ENCODE measurements around the gene PRKCE. TPM values are rescaled to one million over a fixed set of nuclear protein-coding genes. Genes with fewer than 3 reads are reported as not detected.

The PRKCE gene
- total and polyA plus RNA-seq, 2 of the 8 experiments (the other 6 are each of a cell fraction or from before 2014, with no cell fraction given), result 0.54 to 2.1 TPM

DNA sequence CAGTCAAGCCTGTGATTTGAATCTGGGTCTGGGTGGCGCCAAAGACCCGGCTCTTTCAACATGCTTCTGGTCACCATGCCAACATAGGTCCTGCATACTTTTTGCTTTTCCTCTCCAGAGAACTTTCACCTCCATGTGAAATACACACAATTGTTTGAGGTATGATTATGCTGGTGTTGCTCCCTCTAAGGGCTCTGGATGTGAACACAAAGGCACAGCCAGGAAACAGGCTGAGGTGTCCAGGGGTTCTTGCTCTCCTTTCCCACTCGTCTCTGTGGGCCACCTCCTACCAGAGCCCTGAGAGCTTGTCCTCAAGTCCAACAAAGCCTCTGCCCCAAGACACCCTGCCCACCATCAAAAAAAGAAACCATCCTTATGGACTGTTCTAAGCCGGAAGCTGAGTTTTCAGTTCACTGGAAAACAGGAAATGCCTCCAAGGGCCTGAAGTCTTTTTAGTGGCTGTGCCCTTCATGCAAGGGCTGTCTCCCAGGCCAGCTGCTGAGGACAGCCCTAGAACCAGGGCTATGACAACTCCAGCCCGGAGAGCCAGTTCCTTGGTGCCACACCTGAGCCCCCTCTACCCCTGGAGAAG is 545.5 kb downstream of the PRKCE start:
- Histone ChIP-seq H3K36me3 (ENCODE audit: control insufficient read depth in 2 of 4, insufficient read depth in 4 of 4, low read length in 3 of 4) (no peaks in the 10 kb centered on the region), H3K27me3 (replicated peaks in 1 of 4; ENCODE audit: control insufficient read depth in 3 of 4, extremely low read depth in 1 of 4, insufficient read depth in 3 of 4, low read length in 3 of 4) (no peaks in the 10 kb centered on the region), H2AK5ac (ENCODE audit: low read depth, low read length) (no peak overlapping the region), H3K9me3 (ENCODE audit: insufficient read depth in 2 of 2, low read depth in 1 of 2, low read length in 1 of 2) (0 out of 4 replicates have a peak, but pooled peaks cover 0 to 2% of the 10 kb centered on the region in 2 experiments), H4K20me1 (replicated peaks in 1 of 2; ENCODE audit: control insufficient read depth in 1 of 2, insufficient read depth in 2 of 2, low read length in 2 of 2) (no peaks in the 10 kb centered on the region), H3K4me2 (ENCODE audit: insufficient read depth in 1 of 2, low read depth in 2 of 2, low read length in 2 of 2) (no peak overlapping the region), H3K56ac (replicated peaks; ENCODE audit: insufficient read length, low read depth, low read length) (no peak overlapping the region), H3K79me1 (ENCODE audit: low read depth, low read length) (no peaks in the 10 kb centered on the region), H3K4ac (replicated peaks; ENCODE audit: insufficient read length, low read depth, low read length) (no peak overlapping the region), H4K8ac (ENCODE audit: extremely low read depth, insufficient read depth, low read length) (no peak overlapping the region), H3K27ac (ENCODE audit: low read depth, low read length) (no peak overlapping the region), H3K18ac (ENCODE audit: extremely low read depth, low read length) (no peak overlapping the region), H2BK15ac (ENCODE audit: low read length) (no peak overlapping the region), H2AFZ (ENCODE audit: low read length) (no peak overlapping the region), H3K9ac (replicated peaks in 1 of 4; ENCODE audit: extremely low read depth in 1 of 4, low read depth in 3 of 4, low read length in 3 of 4) (no peak overlapping the region), H4K91ac (replicated peaks; ENCODE audit: insufficient read length, low read length) (no peak overlapping the region), H3K23ac (ENCODE audit: insufficient read length) (no peak overlapping the region), H3K79me2 (ENCODE audit: control insufficient read depth in 1 of 2, insufficient read depth in 2 of 2, low read length in 2 of 2) (no peaks in the 10 kb centered on the region), H3K4me3 (ENCODE audit: extremely low read depth in 1 of 4, insufficient read depth in 2 of 4, low read depth in 3 of 4, low read length in 4 of 4) (no peak overlapping the region), H3K14ac (ENCODE audit: insufficient read length) (no peak overlapping the region), H4K5ac (ENCODE audit: insufficient read length, low read depth, low read length) (no peak overlapping the region), H3K4me1 (replicated peaks in 1 of 4; ENCODE audit: control insufficient read depth in 3 of 4, insufficient read depth in 4 of 4, low read length in 3 of 4) (no peaks in the 10 kb centered on the region; a peak in 2 of 7 replicates), H2BK20ac (ENCODE audit: low read length) (no peak overlapping the region), H3K23me2 (ENCODE audit: low read depth, low read length) (no peaks in the 10 kb centered on the region), H2BK5ac (ENCODE audit: low read depth, low read length) (no peak overlapping the region), H2BK120ac (replicated peaks; ENCODE audit: low read depth, low read length) (no peak overlapping the region), H2BK12ac (ENCODE audit: low read depth, low read length) (no peak overlapping the region)
- 78% methylated on average over 5 of the region's 5 CpGs; no CpG with 5 or more reads in 1 of the 2 experiments for WGBS, 2 experiments (ENCODE audit: extremely low coverage in 1 of 2, insufficient coverage in 1 of 2, insufficient read length in 1 of 2, insufficient replicate concordance in 2 of 2, low coverage in 1 of 2, low lambda C conversion rate in 2 of 2, missing lambda C conversion rate in 1 of 2)
- CTCF ChIA-PET (ENCODE audit: partially characterized antibody), result interaction anchor here (2.2 kb wide), 1 partner anchor 12 kb away, joined by 10 read pairs; no protein-coding TSS in a partner anchor
- FAIRE-seq (no peak), DNase-seq (ENCODE audit: low read depth in 1 of 2, low spot score in 2 of 2) (no peak)
- POLR2A ChIA-PET (ENCODE audit: partially characterized antibody), result no interaction called here
- TF ChIP-seq KDM1A (IDR thresholded peaks at IDR 0.05; ENCODE audit: borderline replicate concordance, low read length), result no peak
- TF ChIP-seq TAF7 (optimal IDR thresholded peaks at IDR 0.05; ENCODE audit: borderline replicate concordance, low read depth, low read length), result no peak
- TF ChIP-seq, protein P1, sequence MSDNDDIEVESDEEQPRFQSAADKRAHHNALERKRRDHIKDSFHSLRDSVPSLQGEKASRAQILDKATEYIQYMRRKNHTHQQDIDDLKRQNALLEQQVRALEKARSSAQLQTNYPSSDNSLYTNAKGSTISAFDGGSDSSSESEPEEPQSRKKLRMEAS (IDR thresholded peaks at IDR 0.05), result no peak
- no peak for TF ChIP-seq MAFK (IDR thresholded peaks at IDR 0.05; ENCODE audit: low read depth, low read length)
- TF ChIP-seq, protein P2, sequence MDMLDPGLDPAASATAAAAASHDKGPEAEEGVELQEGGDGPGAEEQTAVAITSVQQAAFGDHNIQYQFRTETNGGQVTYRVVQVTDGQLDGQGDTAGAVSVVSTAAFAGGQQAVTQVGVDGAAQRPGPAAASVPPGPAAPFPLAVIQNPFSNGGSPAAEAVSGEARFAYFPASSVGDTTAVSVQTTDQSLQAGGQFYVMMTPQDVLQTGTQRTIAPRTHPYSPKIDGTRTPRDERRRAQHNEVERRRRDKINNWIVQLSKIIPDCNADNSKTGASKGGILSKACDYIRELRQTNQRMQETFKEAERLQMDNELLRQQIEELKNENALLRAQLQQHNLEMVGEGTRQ (IDR thresholded peaks at IDR 0.05; ENCODE audit: low read length), result no peak
- no peak for TF ChIP-seq SIX5 (IDR thresholded peaks at IDR 0.05; ENCODE audit: low read depth, low read length)
- TF ChIP-seq RBBP5 (IDR thresholded peaks at IDR 0.05; ENCODE audit: borderline replicate concordance, low read depth, low read length), result no peak
- no peak for TF ChIP-seq RNF2 (IDR thresholded peaks at IDR 0.05; ENCODE audit: borderline replicate concordance, low read depth, low read length, missing control alignments, poor library complexity, severe bottlenecking)
- TF ChIP-seq PHF8 (conservative IDR thresholded peaks at IDR 0.05; ENCODE audit: low read depth, low read length), result no peak
- no peak for TF ChIP-seq SAP30 (IDR thresholded peaks at IDR 0.05; ENCODE audit: insufficient read depth, insufficient replicate concordance, low read length)
- no peak for TF ChIP-seq SRF (IDR thresholded peaks at IDR 0.05; ENCODE audit: low read depth, low read length)
